Common myeloid progenitor, CD34-positive (primary cell): ENCODE data around the gene CDC42BPG.
A peak's percentile ranks its signal among the peaks of the same experiment; 100 is the strongest.

ENCODE experiments used
- CTCF ChIA-PET: fragments of 350-600 bp; sonication (Branson Sonifier 250); formaldehyde crosslinking; loops from one replicate; lab custom pipeline; 2021; ENCODE audit warnings: antibody characterized with exemption; lab: Charles Lee
- POLR2A ChIA-PET: fragments of 350-600 bp; sonication (Branson Sonifier 250); formaldehyde crosslinking; loops from one replicate; lab custom pipeline; 2021; ENCODE audit warnings: antibody characterized with exemption; lab: Charles Lee
- DNase-seq, 3 donors: peaks; one replicate each; pipeline versions ENCODE4 v3.0.0 to v3.0.0-alpha.2; 2013
- H3K27ac ChIP-seq, 2 experiments: 1 replicate in 1 of 2; 2 replicates in 1 of 2; pipeline ENCODE4 v1.7.0; 2013; ENCODE audit warnings: inconsistent platforms in 2 of 2, low read length in 2 of 2, mild to moderate bottlenecking in 2 of 2, low read depth in 1 of 2, moderate library complexity in 1 of 2; ENCODE audit not compliant: severe bottlenecking in 2 of 2, insufficient read depth in 1 of 2, poor library complexity in 1 of 2
- H3K27me3 ChIP-seq, 5 experiments: replicated peaks in 2 of 5; 1 replicate in 3 of 5; 2 replicates in 2 of 5; pipeline versions ENCODE4 v1.6.1 to v1.7.0; 2013; ENCODE audit warnings: low read length in 4 of 5, mild to moderate bottlenecking in 2 of 5, moderate library complexity in 2 of 5, inconsistent platforms in 1 of 5; ENCODE audit not compliant: insufficient read depth in 5 of 5, control insufficient read depth in 4 of 5
- H3K36me3 ChIP-seq, 4 experiments: 1 replicate in 2 of 4; 2 replicates in 2 of 4; pipeline versions ENCODE4 v1.6.1 to v1.7.0; 2013; ENCODE audit warnings: low read length in 3 of 4, control low read depth in 1 of 4, mild to moderate bottlenecking in 1 of 4; ENCODE audit not compliant: control insufficient read depth in 4 of 4, insufficient read depth in 4 of 4
- H3K4me1 ChIP-seq, 4 experiments: 1 replicate in 3 of 4; 2 replicates in 1 of 4; pipeline versions ENCODE4 v1.6.1 to v1.7.1; 2013; ENCODE audit warnings: low read length in 3 of 4, mild to moderate bottlenecking in 3 of 4, control low read depth in 1 of 4, inconsistent platforms in 1 of 4, moderate library complexity in 1 of 4; ENCODE audit not compliant: control insufficient read depth in 4 of 4, insufficient read depth in 4 of 4; ENCODE audit errors: control extremely low read depth in 1 of 4
- H3K4me3 ChIP-seq, 7 experiments: 1 replicate in 4 of 7; 2 replicates in 3 of 7; pipeline versions ENCODE4 v1.5.1 to v1.7.0; 2013; ENCODE audit warnings: mild to moderate bottlenecking in 7 of 7, low read length in 6 of 7, moderate library complexity in 6 of 7, inconsistent platforms in 2 of 7, low read depth in 2 of 7, control low read depth in 1 of 7; ENCODE audit not compliant: insufficient read depth in 4 of 7, control insufficient read depth in 1 of 7; ENCODE audit errors: extremely low read depth in 1 of 7
- H3K9me3 ChIP-seq, 5 experiments: 1 replicate in 4 of 5; 2 replicates in 1 of 5; pipeline versions ENCODE4 v1.6.1 to v1.7.1; 2013; ENCODE audit warnings: low read length in 4 of 5, mild to moderate bottlenecking in 2 of 5, inconsistent platforms in 1 of 5, low read depth in 1 of 5, moderate library complexity in 1 of 5; ENCODE audit not compliant: control insufficient read depth in 4 of 5, insufficient read depth in 2 of 5; ENCODE audit errors: control extremely low read depth in 1 of 5
- WGBS: methylation state at CpG from one replicate; pipeline ENCODE4 v1.1.5; 2013; ENCODE audit not compliant: insufficient coverage; 5-methylcytosine and 5-hydroxymethylcytosine counted together

Gene CDC42BPG

DNA sequence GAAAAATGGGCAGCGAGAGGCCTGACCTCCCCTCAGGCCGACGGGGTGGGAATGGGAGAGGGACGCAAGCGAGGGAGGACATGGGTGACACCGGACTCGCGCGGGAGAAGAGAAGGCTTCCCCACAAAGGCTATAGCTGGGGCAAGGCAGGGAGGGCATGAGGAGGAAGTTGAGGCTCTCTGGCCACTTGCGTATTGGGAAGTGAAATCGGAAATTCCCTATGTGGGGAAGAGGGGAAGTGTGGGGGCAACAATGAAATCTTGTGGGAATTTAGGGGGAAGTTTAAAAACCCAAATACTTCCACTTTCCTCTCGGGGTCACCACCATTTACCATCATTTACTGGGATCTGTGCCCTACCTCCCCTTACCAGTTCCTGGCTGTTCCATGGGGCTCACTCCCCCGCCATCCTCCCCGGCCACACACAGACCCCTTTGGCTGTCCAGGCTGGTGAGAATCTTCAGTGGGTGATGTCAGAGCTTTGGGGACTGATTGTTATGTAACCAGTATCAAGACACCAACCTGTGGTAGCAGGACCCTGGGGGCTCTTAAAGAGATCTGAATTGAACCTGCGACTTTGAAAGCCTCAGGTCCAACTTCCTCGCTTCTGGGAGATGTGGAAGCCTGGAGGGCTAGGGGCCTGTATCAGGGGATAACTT, 34.9 kb upstream of the CDC42BPG start:
- peaks cover 0 to 14% (median 4%) of the 10 kb centered on the region in 4 experiments for H3K36me3 ChIP-seq
- peak overlapping the region; percentile 23 to 95 (median 90) for H3K4me3 ChIP-seq
- H3K9me3 ChIP-seq: no peaks in the 10 kb centered on the region
- DNase-seq: no peak
- peaks cover 18 to 54% (median 51%) of the 10 kb centered on the region in 4 experiments for H3K4me1 ChIP-seq
- CTCF ChIA-PET: interaction anchor here (4.5 to 36.3 kb wide), 2 partner anchors 12 to 25 kb away, joined by 25 to 1071 read pairs; partner anchors contain the start of gene CDC42BPG
- POLR2A ChIA-PET: interaction anchor here (0.7 to 2.4 kb wide), 7 partner anchors 8 to 166 kb away, joined by 3 to 16 read pairs (median 5); no protein-coding TSS in a partner anchor
- 14% methylated on average over 12 of the region's 16 CpGs for WGBS
- no peaks in the 10 kb centered on the region for H3K27me3 ChIP-seq
- peak overlapping the region; percentile 64 to 92 for H3K27ac ChIP-seq

DNA sequence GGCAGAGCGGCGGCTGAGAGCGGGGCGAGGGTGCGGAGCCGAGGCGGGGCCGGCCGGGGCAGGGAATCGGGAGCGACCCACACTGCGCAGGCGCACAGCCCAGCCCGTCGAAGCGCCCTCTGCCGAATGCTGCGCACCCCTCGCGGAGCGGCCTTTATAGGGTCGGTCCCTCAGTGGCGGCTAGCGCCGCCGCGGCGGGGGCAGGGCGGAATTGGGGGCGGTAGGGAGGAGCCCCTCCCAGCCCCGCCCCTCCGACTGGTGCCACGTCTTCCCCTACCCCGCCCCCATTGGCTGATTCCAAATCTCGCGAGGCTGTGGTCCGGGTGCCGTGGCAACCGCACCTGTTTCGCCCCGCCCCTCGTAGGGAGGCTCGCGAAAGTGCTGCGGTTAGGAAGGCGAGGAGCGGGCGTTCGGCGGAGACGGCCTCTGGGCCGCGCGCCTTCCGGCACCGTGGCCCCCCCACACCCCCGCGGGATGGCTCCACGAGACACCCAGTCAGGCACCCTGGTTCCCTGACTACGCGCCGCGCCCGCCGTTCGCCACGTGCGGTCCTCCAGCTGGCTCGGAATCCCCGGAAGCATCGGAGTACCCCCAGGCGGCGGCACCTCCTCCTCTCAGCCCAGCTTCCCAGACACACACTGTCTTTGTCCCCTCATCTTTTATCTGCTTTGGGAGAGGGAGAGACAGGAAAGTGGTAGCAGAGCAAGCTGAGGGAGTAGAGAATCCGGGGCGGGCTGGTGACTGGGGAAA, 34.2 kb upstream of the CDC42BPG start, which contains the start of gene EHD1:
Gene EHD1 (minus strand): TSS at position 128 of the 750 bp plus-strand sequence. CDS start 157 bp downstream, outside the sequence.
- POLR2A ChIA-PET: interaction anchor here (0.6 to 2.4 kb wide), 16 partner anchors 9 to 239 kb away, joined by 3 to 16 read pairs (median 5); partner anchors contain the start of gene ZNHIT2
- CTCF ChIA-PET: interaction anchor here (1.5 to 36.3 kb wide), 4 partner anchors 10 to 24 kb away, joined by 6 to 1071 read pairs (median 16); partner anchors contain the start of gene CDC42BPG
- Histone ChIP-seq H3K4me3 (peak within 1 kb of the TSS; percentile 72 to 95 (median 90)), H3K27me3 (no peaks in the 10 kb centered on the region), H3K9me3 (no peaks in the 10 kb centered on the region), H3K36me3 (peaks cover 0 to 16% (median 7%) of the 10 kb centered on the region in 4 experiments), H3K27ac (peak within 1 kb of the TSS; percentile 64 to 92), H3K4me1 (peaks cover 18 to 54% (median 51%) of the 10 kb centered on the region in 4 experiments)
- 0% methylated on average over 64 of the region's 75 CpGs for WGBS
- DNase-seq: peak; percentile 97 to 98 (median 98)

DNA sequence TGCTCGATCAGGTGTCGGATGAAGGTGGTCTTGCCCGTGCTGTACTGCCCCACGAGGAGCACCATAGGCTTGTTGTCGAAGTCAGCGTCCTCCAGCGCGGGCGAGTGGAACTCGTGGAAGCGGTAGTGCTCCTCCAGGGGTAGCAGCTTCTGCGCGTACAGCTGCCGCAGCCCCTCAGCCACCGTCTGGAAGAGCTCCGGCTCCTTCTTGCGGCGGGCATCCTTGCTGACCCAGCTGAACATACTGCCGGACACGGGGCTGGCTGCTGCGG, 33.7 kb upstream of the CDC42BPG start:
- H3K4me3 ChIP-seq: peak overlapping the region; percentile 72 to 95 (median 90)
- H3K9me3 ChIP-seq: no peaks in the 10 kb centered on the region
- WGBS: 0% methylated on average over 21 of the region's 21 CpGs
- peaks cover 0 to 20% (median 11%) of the 10 kb centered on the region in 4 experiments for H3K36me3 ChIP-seq
- DNase-seq: peak; percentile 51 to 87 (median 82)
- peaks cover 18 to 54% (median 51%) of the 10 kb centered on the region in 4 experiments for H3K4me1 ChIP-seq
- no peaks in the 10 kb centered on the region for H3K27me3 ChIP-seq
- H3K27ac ChIP-seq: peak overlapping the region in 1 of 2 experiments; percentile 68
- POLR2A ChIA-PET: interaction anchor here (0.5 to 2.4 kb wide), 15 partner anchors 8 to 621 kb away, joined by 3 to 16 read pairs (median 5); partner anchors contain the start of genes MALAT1 and ZNHIT2
- CTCF ChIA-PET: interaction anchor here (1.5 to 36.3 kb wide), 5 partner anchors 10 to 24 kb away, joined by 6 to 1071 read pairs (median 6); partner anchors contain the start of gene CDC42BPG

DNA sequence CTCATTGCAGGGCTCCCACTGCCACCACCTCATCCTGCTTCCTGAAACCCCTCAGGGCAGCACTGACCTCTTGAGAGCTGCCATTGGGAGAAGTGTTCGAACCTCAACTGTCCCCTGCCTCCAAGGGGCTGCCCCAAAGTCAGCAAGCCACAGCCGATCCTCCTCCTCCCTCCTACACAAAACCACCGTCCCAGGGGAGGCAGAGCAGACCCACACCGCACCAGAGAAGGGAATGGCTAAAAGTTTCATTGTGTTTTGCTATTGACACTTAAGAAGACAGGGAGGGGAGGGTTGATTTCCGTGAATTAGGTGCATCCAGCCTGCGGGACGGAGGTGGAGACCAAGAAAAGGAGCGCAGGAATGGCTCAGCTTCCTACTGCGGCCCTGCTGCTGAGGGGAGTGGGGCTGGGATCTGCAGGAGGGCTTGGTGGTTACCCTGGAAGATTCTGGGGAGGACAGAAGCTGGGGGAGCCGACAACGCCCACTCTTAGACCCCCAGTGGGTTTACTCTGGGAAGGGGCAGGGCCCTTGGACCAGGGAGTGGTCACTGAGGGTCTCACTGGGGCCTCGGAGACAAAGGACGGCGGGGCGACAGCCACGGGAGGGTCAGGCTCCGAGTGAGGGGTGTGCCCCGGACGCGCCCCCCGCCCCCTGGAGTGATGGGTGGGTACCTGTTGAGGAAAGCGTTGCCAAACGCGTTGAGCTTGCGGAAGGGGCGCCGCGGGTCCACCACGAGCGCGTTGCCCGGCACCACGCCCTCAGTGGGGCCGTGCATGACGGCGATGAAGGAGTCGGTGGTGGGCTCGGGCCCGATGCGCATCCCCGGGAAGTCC, 33.2 kb upstream of the CDC42BPG start:
- CTCF ChIA-PET: interaction anchor here (1.0 to 36.3 kb wide), 6 partner anchors 11 to 23 kb away, joined by 3 to 1071 read pairs (median 6); partner anchors contain the start of gene CDC42BPG
- no peak for DNase-seq
- WGBS: 0% methylated on average over 36 of the region's 41 CpGs
- Histone ChIP-seq H3K27ac (peak overlapping the region in 1 of 2 experiments; percentile 68), H3K36me3 (peaks cover 0 to 26% (median 15%) of the 10 kb centered on the region in 4 experiments), H3K4me1 (peaks cover 18 to 54% (median 51%) of the 10 kb centered on the region in 4 experiments), H3K27me3 (no peaks in the 10 kb centered on the region), H3K9me3 (no peaks in the 10 kb centered on the region), H3K4me3 (peak overlapping the region; percentile 72 to 95 (median 90))
- POLR2A ChIA-PET: interaction anchor here (0.5 to 2.4 kb wide), 15 partner anchors 8 to 621 kb away, joined by 3 to 16 read pairs (median 5); partner anchors contain the start of genes MALAT1 and ZNHIT2

DNA sequence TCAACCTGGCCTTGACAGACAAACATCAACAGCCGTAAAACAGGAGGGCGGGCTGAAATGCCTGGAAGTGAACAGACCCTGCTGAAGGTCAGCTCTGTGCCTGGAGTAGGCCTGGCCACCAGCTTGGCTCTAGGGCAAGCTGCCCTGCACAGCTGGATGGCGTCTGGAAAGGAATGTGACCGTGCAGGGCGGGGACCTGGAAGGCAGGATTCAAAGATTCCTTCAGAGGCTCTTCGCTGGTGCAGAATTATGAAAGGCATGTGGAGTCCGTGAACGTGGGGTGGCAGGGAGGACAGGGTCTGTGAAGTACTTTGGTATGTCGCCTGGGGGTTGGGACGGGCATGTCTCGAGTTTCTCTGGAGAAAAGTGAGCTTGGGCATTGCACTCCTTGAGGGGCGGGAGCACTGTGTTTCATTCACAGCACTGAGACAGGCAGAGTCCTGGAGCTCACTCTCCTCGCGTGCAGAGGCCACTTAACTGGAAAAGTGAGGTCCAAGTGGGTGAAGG, 32.4 kb upstream of the CDC42BPG start:
- ChIA-PET POLR2A (interaction anchor here (0.7 to 2.4 kb wide), 5 partner anchors 13 to 295 kb away, joined by 3 to 16 read pairs (median 4); no protein-coding TSS in a partner anchor), CTCF (interaction anchor here (1.0 to 36.3 kb wide), 5 partner anchors 11 to 23 kb away, joined by 3 to 1071 read pairs (median 6); partner anchors contain the start of gene CDC42BPG)
- no peak for DNase-seq
- Histone ChIP-seq H3K4me1 (peaks cover 18 to 55% (median 52%) of the 10 kb centered on the region in 4 experiments), H3K36me3 (peaks cover 0 to 29% (median 16%) of the 10 kb centered on the region in 4 experiments), H3K27me3 (no peaks in the 10 kb centered on the region), H3K9me3 (no peaks in the 10 kb centered on the region), H3K4me3 (peak overlapping the region in 6 of 7 experiments; percentile 81 to 95 (median 90)), H3K27ac (peak overlapping the region in 1 of 2 experiments; percentile 68)
- 80% methylated on average over 14 of the region's 14 CpGs for WGBS
